HEK293 (cell line): ENCODE data around the gene SMIM29.

Experiments
- FEZF1 ChIP-seq: fragments of 450-650 bp; formaldehyde crosslinking; IDR thresholded peaks from 2 replicates; pipeline ENCODE4 v1.5.1; 2016; ENCODE audit warnings: missing biosample characterization, missing genetic modification characterization
- MYNN ChIP-seq: fragments of 450-650 bp; formaldehyde crosslinking; IDR thresholded peaks from 2 replicates; pipeline ENCODE4 v1.5.1; 2016; ENCODE audit warnings: missing biosample characterization, missing genetic modification characterization, borderline replicate concordance
- TRIM28 ChIP-seq: IDR thresholded peaks from 2 replicates; pipeline ENCODE4 v1.6.1; 2011; ENCODE audit warnings: low read length, control low read depth, borderline replicate concordance
- ZNF350 ChIP-seq: fragments of 450-650 bp; formaldehyde crosslinking; IDR thresholded peaks from 2 replicates; pipeline ENCODE4 v1.5.0; 2017; ENCODE audit warnings: missing biosample characterization, mild to moderate bottlenecking, missing genetic modification characterization
- ZNF707 ChIP-seq: fragments of 450-650 bp; formaldehyde crosslinking; IDR thresholded peaks from 2 replicates; pipeline ENCODE4 v1.5.1; 2016; ENCODE audit warnings: missing biosample characterization, missing genetic modification characterization
- ZNF830 ChIP-seq: fragments of 450-650 bp; IDR thresholded peaks from 2 replicates; pipeline ENCODE4 v1.5.0; 2018; ENCODE audit warnings: missing biosample characterization, missing genetic modification characterization, low read depth, mild to moderate bottlenecking, moderate library complexity
- TF ChIP-seq, protein P1 (sequence below): fragments of 450-650 bp; formaldehyde crosslinking; IDR thresholded peaks from 2 replicates; pipeline ENCODE4 v1.5.1; 2016; ENCODE audit warnings: missing biosample characterization, missing genetic modification characterization

- TF ChIP-seq ZNF350 (no peak), ZNF830 (tag by site-specific recombination) (no peak), ZNF707 (no peak), MYNN (tag by site-specific recombination) (no peak), FEZF1 (tag by site-specific recombination) (no peak), TRIM28 (no peak)
- TF ChIP-seq, protein P1, sequence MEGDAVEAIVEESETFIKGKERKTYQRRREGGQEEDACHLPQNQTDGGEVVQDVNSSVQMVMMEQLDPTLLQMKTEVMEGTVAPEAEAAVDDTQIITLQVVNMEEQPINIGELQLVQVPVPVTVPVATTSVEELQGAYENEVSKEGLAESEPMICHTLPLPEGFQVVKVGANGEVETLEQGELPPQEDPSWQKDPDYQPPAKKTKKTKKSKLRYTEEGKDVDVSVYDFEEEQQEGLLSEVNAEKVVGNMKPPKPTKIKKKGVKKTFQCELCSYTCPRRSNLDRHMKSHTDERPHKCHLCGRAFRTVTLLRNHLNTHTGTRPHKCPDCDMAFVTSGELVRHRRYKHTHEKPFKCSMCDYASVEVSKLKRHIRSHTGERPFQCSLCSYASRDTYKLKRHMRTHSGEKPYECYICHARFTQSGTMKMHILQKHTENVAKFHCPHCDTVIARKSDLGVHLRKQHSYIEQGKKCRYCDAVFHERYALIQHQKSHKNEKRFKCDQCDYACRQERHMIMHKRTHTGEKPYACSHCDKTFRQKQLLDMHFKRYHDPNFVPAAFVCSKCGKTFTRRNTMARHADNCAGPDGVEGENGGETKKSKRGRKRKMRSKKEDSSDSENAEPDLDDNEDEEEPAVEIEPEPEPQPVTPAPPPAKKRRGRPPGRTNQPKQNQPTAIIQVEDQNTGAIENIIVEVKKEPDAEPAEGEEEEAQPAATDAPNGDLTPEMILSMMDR (tag by site-specific recombination) = no peak
These were observed 27.4 kb upstream of the SMIM29 start for GRCh38 chr6:34276191-34276590.
